CD4-positive, alpha-beta T cell treated with Interleukin-10 for 1 hour (primary cell): Measurements from ENCODE around the gene SOX6.
"Not testable (repeated sequence)": the region's sequence is repeated elsewhere in the genome, so short reads cannot be mapped to it uniquely, and the experiment has no call there.

Source experiments
- DNase-seq: peaks from one replicate; pipeline ENCODE4 v3.0.0-alpha.2; 2020

The SOX6 gene

DNA sequence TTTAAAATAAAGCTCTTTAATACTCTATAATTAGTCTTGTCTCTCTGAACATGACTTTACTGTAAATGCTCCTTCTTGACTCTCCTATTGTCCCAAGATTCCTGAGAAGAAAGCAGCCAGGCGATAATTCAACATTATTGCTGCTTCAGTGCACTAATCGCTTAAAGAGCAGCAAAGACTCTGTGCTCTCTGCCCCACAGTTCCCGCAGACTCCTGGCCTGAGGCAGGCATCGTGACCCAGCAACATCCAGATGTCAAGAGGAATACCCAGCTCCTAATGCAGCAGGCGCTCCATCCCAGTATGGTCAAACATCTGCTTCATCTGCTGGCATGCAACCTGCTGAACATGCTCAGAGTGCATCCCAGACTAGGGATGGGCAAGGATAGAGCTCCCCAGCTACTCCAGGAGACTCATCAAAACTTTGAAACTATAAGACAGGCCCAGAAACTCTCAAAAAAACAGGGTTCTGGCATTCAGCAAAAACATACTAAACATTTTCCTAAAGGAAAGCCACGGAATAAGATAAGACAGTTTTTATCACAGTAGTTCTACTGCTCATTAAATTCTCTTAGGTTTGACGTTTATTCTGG is 270.0 kb downstream of the SOX6 start:
- no peak for DNase-seq

DNA sequence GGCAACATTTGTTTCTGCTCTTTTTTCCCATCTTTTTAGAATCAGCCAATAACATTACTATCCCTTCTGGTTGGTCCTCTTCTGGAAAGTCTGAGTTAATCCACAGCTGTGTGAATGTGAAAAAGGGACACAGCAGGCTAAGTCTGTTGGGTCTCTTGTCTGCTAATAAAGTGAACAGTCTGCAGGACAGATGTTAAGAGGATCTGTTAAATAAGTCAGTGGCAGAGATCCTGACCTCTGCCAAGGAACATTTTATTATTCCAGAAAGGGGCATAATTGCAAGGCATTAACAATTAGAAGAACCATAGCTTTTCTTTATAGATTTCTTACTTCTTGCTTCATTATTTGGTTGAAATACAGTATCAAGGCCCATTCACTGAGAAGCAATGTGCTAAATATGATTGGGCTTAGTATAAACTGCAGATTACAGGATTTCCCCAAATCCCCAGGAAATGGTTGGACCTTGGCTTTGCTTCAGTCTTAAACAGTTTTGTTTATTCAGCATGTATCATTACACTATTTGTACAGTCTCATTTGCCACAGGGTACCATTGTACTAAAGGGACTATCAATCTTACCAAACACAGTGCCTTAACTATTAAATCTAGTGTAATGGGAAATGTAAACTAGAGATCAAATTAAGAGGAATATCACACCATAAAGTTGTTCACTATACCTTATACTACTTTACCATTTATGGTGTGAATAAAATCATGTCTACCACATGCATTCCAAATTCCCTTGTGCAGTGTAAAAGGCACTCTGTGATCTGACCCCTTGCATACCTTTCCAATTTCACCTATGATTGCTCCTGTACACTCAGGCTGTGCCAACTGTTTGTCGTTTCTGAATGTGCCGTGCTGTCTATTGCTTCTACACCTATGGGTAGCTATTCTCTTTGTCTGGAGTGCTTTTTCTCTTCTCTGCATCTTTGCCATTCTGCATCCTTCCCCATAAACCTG is 274.0 kb downstream of the SOX6 start:
- DNase-seq: no peak

- DNase-seq: no peak
These were observed 274.8 kb downstream of the SOX6 start for GRCh38 chr11:16081382-16082094.

DNA sequence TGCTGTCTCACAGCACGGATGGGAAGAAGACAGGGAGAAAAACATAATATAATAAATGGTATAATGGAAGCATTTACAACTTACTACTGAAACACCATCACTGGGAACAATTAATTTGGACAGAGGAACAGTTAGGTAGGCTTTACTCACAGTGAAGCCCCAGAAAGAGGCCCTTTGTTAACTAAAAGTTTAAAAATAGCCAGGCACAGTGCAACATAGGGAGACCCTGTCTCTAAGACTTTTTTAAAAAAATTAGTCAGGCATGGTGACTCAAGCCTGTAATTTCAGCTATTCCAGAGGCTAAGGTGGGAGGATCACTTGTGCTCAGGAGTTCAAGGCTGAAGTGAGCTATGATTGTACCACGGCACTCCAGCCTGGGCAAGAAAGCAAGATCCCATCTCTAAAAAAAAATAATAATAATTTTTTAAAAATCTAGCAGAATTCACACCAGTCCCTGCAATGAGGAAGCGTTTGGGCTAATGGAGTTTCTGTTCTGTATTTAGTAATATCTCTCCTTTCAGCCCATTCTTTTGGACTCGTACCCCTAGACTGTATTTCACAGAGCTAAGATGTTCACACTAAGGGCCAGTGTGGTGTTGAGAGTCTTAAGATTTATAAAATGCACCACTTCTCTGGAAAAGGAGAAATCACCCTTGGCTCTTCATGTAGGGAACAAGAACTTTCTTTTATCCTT is 275.5 kb downstream of the SOX6 start:
- no peak for DNase-seq

- no peak for DNase-seq
These were observed 277.4 kb downstream of the SOX6 start for GRCh38 chr11:16078936-16079335.

- no peak for DNase-seq
These were observed 285.8 kb downstream of the SOX6 start for GRCh38 chr11:16070573-16070972.

DNA sequence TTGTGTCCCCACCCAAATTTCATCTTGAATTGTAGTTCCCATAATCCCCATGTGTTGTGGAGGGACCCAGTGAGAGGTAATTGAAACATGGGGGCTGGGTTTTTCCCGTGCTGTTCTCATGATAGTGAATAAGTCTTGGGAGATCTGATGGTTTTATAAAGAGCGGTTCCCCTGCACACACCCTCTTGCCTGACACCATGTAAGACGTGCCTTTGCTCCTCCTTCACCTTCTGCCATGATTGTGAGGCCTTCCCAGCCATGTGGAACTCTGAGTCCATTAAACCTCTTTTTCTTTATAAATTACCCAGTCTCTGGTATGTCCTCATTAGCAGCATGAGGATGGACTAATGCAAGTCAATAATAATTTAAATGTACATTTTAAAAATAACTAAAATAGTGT is 289.1 kb downstream of the SOX6 start:
- not testable (repeated sequence) for DNase-seq

DNA sequence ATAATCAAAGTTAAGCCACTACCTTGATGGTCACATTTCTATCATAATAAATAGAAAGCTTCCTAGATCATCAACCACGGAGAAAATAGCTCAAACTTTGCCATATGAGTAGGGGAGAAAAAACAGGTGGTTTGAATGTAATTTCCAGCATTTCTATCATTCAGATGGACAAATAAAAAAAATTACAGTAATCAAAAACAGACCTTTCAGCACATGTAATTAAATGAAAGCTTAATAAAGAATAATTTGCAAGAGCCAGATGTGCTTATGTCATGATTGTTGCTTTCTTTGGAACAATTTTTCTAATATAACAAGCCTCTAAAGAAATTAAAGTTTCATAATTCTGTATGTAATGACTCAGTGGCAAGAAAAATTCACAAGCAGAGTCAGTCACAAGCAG is 297.0 kb downstream of the SOX6 start:
- DNase-seq: no peak

GRCh38 chr11:16058671-16059070 is 297.7 kb downstream of the SOX6 start:
- DNase-seq: no peak

GRCh38 chr11:16052750-16053149 is 303.6 kb downstream of the SOX6 start:
- no peak for DNase-seq

DNA sequence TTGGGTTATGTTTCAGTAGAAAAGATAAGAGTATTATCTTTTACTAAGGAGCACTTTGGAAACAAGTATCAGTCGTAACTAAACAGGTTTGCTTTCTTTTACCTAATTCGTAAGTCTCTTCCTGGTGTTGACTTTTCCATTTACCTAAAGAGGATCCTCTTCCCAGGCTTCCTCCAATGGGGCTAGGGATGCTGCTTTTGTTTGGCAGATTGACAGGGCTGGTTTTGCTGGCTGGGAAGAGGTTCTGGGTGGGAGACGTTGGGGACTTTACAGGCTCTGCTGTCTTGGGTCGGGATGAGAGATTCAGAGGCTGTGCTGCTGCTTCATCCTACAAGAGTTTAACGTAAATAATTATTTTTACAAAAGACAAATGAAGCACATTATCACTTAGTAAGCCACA is 306.7 kb downstream of the SOX6 start:
- DNase-seq: no peak

DNA sequence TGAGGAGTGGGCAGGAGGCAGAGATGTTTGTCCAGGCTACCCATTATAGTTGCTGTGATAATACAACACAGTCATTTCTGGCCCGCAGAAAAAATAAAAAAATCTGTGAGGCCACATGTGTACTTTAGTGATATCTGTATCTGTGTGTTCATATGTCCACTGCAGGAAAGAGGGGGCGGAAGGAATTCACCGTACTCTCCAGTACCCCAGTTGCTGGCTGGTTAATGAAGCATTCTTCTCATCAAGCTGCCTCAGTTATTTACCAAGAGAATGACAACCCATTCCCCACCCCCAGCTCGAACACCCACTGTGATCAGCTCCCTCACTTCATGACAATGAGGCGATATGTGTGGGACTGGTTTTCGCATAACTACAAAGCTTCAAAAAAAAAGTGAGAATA is 309.3 kb downstream of the SOX6 start:
- no peak for DNase-seq

DNA sequence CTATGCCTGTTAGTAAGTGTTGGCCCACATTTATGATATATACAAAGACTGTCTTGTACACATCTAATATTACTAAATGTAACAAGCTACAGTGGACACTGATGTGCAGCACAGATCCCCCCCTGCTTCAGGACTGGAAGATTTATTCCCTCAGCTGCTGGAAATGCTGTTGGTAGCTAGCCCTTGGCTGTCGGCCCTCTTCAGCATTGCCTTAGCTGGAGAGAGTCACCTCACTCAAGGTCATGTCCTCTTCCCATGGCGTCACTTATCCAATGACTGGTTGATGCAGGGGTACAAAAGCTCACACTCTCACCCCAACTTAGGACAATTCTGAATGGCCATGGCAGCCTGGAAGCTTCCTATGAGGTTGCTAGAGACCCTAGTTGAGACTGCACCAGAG is 312.7 kb downstream of the SOX6 start:
- DNase-seq: no peak

- no peak for DNase-seq
These were observed 315.1 kb downstream of the SOX6 start for GRCh38 chr11:16041207-16041606.

DNA sequence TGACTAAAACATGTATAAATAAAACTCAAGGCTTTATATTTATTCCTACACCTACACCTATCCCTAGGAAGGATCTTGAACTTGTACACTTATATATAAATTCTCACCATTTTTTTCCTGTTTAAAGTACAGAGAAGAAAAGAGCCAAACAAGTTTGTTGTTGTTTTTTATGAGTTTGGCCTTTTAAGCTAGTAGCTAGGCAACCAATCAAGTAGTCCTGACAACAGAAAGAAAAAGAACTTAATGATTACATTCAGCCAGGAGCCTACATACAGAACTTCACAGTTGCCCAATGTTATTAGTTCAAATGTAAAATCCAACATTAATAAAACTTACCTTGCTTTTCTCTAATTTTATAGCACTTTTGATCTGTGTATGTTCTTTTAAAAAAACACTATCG is 316.2 kb downstream of the SOX6 start:
- DNase-seq: no peak

DNA sequence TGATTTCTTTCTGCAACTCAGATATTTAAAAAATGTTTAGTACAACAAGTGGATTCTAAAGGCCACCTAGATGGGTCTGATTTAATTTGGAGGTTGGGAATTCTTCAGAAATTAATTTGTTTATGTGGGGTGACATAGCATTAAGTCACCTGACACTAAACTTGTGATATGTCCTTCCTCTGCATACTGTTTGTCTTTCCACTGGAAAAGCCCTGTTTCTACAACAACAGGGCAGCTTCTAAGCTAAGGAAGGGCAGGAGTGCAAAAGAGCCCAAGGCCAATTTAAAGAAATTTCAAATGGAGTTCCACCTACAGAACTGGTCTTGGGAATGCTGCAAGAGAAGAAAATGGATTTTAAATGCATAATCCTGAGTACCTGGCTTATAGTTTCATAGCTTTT is 319.2 kb downstream of the SOX6 start:
- DNase-seq: no peak

- DNase-seq: no peak
These were observed 320.1 kb downstream of the SOX6 start for GRCh38 chr11:16036218-16036617.

DNA sequence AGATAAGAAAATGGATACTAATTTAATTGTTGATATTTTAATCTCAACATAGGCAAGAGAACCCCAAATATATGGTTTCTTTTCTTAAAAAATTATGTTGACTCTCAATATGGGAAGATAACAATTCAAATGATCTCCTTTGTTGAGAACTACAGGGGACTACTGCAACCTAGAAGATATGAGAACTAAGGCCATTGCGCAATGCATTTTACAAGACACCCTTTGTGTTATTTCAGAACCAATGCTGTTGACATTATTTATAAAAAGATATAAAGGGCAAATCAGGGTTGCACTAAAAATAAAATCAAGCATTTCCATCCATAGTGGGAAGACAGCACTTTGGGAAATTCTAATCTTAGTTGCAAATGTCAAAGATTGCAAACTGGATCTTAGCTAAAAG is 322.3 kb downstream of the SOX6 start:
- no peak for DNase-seq

DNA sequence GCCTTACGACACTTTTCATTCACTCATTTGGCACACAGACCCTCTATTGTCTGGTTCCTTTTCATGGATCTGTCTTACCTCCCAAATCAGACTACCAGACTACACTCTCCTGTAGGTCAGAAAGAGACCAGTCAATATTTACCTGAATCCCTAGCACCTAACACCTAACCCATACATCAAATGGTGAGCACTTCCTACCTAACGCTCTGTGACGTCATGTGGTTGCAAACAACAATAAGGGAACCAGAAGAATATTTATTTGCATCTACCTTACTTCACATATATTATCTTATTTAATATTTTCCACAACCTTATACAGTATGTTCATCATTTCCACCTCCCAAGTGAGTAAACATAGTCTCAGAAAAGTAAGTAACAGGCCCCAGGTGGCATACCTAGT is 323.4 kb downstream of the SOX6 start:
- no peak for DNase-seq

DNA sequence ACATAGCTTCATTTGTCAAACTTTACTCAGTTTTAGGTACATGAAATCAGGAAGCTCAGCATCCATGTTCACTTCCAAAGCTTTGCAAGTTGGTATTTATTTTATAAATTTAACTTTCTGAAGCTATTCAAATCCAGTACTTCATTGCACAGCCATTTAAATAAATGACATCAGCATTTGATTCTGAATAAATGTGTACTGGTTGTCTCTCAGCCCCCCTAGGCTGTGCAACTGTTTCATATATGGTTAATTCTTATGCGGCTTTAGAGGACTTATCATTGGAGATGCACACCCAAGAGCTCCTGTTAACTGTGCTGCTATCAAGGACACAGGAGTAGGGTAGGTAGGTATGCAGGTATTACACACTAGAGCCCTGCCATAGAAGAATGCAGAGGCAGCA is 325.1 kb downstream of the SOX6 start:
- no peak for DNase-seq

GRCh38 chr11:16030664-16031063 is 325.7 kb downstream of the SOX6 start:
- DNase-seq: no peak

- not testable (repeated sequence) for DNase-seq
These were observed 327.2 kb downstream of the SOX6 start for GRCh38 chr11:16029151-16029550.

- DNase-seq: no peak
These were observed 327.9 kb downstream of the SOX6 start for GRCh38 chr11:16028419-16028818.
